CD4-positive, alpha-beta T cell treated with Interleukin-4 for 4 hours (primary cell): ENCODE results near the gene DPF3.

Experiments used
- DNase-seq: peaks from one replicate; pipeline ENCODE4 v3.0.0-alpha.2; 2020

DPF3 gene

GRCh38 chr14:72610096-72610830 is 283.6 kb downstream of the DPF3 start:
- no peak for DNase-seq

GRCh38 chr14:72609205-72609916 is 284.5 kb downstream of the DPF3 start:
- no peak for DNase-seq

- DNase-seq: no peak
Observed at GRCh38 chr14:72608391-72609204, 285.3 kb downstream of the DPF3 start.

- DNase-seq: no peak
Observed at GRCh38 chr14:72607386-72608130, 286.3 kb downstream of the DPF3 start.

GRCh38 chr14:72606879-72607278 is 287.0 kb downstream of the DPF3 start:
- DNase-seq: no peak

GRCh38 chr14:72605921-72606220 is 288.0 kb downstream of the DPF3 start:
- no peak for DNase-seq

GRCh38 chr14:72605096-72605920 is 288.6 kb downstream of the DPF3 start:
- no peak for DNase-seq

GRCh38 chr14:72604133-72604532 is 289.8 kb downstream of the DPF3 start:
- no peak for DNase-seq

GRCh38 chr14:72603639-72604038 is 290.3 kb downstream of the DPF3 start:
- no peak for DNase-seq

- no peak for DNase-seq
Observed at GRCh38 chr14:72600551-72601330, 293.2 kb downstream of the DPF3 start.

- no peak for DNase-seq
Observed at GRCh38 chr14:72599579-72600470, 294.1 kb downstream of the DPF3 start.

GRCh38 chr14:72598306-72598705 is 295.6 kb downstream of the DPF3 start:
- DNase-seq: no peak

- no peak for DNase-seq
Observed at GRCh38 chr14:72597252-72598233, 296.4 kb downstream of the DPF3 start.

GRCh38 chr14:72595152-72595862 is 298.6 kb downstream of the DPF3 start:
- DNase-seq: no peak

GRCh38 chr14:72594099-72594901 is 299.6 kb downstream of the DPF3 start:
- DNase-seq: peak; percentile 59

GRCh38 chr14:72591391-72591790 is 302.5 kb downstream of the DPF3 start:
- DNase-seq: no peak

- peak; percentile 33 for DNase-seq
Observed at GRCh38 chr14:72590577-72590976, 303.3 kb downstream of the DPF3 start.
